GM18951 (cell line): ENCODE measurements around the gene INPPL1.
A peak's percentile ranks its signal among the peaks of the same experiment; 100 is the strongest.
"Not testable (repeated sequence)": the region's sequence is repeated elsewhere in the genome, so short reads cannot be mapped to it uniquely, and the experiment has no call there.

Experiments used
- POLR2A ChIP-seq: IDR thresholded peaks from 4 replicates; pipeline ENCODE4 v1.6.1; 2011; ENCODE audit warnings: mild to moderate bottlenecking; ENCODE audit not compliant: insufficient read length, insufficient read depth; ENCODE audit errors: extremely low read depth
- in situ Hi-C: fragments of 300-500 bp; cut with MboI; formaldehyde crosslinking; loops from one replicate; pipeline ENCODE4 v1.12.0; 2022; ENCODE audit warnings: low sequenced_read_pairs, mixed read lengths, inconsistent platforms; ENCODE audit not compliant: unreplicated experiment

The INPPL1 gene

DNA sequence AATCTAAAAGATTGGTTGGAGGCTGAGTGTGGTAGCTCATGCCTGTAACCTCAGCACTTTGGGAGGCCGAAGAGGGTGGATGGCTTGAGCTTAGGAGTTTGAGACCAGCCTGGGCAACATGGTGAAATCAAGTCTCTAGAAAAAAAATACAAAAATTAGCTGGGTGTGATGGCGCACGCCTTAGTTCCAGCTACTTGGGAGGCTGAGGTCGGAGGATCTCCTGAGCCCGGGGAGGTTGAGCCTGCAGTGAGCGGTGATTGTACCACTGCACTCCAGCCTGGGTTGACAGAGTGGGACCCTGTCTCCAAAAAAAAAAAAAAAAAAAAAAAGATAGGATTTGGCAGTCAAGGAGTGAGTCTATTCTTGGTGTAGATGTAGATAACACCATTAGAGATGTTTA lies 22.0 kb upstream of the INPPL1 start:
- no peak for TF ChIP-seq POLR2A
- in situ Hi-C loops: no loop called here

DNA sequence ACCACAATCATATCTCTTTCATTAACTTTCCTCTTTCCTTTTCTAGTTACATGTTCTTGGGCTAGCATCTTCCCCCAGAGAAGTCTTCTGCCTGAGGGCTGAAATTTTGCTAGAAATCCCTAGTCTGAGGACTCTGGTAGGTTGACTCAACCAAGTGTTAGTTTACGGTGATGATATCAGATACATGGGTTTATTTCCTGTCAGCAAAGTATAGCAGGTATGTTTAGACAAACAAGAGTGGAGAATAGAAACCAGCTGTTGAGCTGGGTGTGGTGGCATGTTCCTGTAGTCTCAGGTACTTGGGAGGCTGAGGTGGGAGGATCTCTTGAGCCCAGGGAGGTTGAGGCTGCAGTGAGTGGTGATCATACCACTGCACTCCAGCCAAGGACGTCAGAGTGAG lies 21.4 kb upstream of the INPPL1 start:
- TF ChIP-seq POLR2A: no peak
- in situ Hi-C loops: no loop called here

DNA sequence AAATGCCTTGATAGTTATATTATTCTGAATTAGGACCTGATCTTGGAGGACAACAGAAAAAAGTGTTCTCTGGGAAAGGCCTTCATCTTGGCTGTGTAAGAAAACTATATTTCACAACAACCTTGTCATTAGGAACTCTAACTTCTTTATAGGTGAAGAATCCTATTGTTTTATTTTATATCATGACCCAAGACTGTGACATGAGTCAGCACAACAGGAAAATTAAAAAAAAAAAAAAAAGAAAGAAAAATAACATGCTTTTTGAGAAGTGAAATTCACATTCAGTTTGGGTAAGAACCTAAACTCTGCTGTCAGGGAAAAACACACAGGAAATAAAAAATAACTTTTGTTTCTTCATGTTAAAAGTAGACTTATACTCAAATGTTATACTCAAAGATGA lies 19.7 kb upstream of the INPPL1 start:
- TF ChIP-seq POLR2A: no peak
- in situ Hi-C loops: no loop called here

DNA sequence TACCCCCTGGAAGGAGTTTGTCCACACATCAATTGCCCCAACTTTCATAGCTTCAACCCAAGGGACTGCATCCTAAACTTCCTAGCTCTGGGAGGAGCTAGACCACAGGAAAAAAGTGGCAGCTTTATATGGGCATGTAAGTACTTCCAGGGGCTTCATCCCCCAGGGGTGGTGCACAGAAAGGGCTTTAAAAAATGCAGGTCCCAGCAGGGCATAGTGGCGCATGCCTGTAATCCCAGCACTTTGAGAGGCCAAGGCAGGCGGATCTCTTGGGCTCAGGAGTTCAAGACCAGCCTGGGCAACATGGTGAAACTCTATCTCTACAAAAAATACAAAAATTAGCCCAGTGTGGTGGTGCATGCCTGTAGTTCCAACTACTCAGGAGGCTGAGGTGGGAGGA lies 17.8 kb upstream of the INPPL1 start:
- in situ Hi-C loops: not testable (repeated sequence)

DNA sequence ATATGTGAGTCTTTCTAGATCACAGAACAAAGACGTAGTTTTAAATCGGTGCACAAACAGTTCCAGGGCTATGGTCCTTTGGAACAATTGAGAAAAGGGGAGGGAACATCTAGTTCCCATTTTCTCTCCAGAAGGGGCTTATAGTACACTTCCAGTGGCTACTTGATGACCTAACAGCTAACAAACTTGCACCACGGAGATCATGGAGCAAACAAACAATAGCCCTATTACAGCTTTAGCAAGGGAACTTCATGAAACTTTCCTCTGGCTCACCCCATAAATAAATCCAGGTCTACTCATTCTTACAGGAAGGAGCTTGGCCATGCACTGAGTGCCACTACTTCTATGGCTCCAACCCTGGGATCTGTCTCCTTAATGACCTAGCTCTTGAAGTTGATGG lies 16.3 kb upstream of the INPPL1 start:
- no peak for TF ChIP-seq POLR2A
- in situ Hi-C loops: no loop called here

DNA sequence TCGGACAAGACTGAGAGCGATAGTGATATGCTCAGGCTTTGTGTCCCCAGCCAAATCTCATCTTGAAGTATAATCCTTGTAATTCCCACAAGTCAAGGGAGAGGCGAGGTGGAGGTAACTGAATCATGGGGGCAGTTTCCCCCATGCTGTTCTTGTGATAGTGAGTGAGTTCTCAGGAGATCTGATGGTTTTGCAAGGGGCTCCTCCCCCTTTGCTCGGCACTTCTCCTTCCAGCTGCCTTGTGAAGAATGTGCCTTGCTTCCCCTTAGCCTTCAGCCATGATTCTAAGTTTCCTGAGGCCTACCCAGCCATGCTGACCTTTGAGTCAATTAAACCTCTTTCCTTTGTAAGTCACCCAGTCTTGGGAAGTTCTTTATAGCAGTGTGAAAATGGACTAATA lies 15.5 kb upstream of the INPPL1 start:
- TF ChIP-seq POLR2A: no peak
- in situ Hi-C loops: no loop called here

DNA sequence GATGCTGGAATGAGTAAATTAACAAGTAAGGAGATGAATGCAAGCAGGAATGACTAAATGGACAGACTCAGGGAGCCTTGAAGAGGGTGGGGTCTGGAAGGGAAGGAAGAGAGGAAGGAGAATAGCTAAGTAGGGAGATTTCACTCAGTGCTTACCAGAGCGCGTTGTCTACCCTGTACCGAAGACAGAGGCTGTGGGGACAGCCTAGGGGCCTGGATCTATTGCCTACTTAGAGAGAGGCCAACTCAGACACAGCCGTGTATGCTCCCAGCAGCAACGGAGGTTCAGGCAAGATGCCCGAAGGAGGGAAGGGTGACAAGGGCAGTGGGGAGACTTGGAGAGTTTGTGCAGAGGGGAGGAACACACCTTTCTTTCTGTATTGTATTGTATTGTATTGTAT lies 7.9 kb upstream of the INPPL1 start, which contains the start of gene FOLR2:
TSS of gene FOLR2 (plus strand) at position 157 of the 400 bp plus-strand sequence. CDS start 1,791 bp downstream, outside the sequence.
- in situ Hi-C loops: no loop called here
- TF ChIP-seq POLR2A: no peak

DNA sequence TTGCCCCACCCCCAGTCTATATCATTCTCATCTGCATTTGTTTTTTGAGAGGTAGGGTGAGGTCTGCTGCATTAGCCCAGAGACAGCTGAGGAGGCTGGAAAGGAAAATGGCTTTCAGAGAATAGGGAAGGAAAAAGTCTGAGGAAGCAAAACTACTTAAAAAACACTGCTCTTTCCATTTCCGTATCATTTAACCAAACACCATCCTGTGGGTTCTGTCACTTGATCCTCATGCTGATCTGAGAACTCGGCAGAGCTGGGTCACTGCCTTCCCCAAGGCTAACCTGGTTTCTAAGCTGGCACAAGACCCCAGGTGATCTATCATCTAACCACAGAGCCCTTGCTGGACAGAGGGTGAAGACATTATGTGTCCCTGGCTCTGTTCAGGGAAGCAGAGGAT lies 6.7 kb upstream of the INPPL1 start:
- in situ Hi-C loops: no loop called here
- TF ChIP-seq POLR2A: no peak

DNA sequence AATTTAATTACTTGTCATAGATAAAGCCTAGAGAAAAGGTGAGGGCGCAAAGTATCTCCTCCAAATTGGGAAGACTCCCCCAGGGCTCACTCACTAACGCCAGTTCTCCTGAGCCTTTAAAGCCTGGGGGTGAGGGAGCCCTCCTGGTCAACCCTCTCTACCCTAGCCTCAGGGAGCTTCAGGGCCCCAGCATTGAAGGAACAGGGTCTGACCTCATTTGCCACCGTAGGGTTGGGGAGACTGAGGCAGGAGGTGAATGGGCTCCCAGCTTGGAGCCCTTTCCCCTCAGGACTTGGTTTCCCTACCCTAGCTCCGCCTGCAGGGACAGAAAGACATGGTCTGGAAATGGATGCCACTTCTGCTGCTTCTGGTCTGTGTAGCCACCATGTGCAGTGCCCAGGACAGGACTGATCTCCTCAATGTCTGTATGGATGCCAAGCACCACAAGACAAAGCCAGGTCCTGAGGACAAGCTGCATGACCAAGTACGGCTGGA lies 6.3 kb upstream of the INPPL1 start:
- in situ Hi-C loops: no loop called here
- no peak for TF ChIP-seq POLR2A

DNA sequence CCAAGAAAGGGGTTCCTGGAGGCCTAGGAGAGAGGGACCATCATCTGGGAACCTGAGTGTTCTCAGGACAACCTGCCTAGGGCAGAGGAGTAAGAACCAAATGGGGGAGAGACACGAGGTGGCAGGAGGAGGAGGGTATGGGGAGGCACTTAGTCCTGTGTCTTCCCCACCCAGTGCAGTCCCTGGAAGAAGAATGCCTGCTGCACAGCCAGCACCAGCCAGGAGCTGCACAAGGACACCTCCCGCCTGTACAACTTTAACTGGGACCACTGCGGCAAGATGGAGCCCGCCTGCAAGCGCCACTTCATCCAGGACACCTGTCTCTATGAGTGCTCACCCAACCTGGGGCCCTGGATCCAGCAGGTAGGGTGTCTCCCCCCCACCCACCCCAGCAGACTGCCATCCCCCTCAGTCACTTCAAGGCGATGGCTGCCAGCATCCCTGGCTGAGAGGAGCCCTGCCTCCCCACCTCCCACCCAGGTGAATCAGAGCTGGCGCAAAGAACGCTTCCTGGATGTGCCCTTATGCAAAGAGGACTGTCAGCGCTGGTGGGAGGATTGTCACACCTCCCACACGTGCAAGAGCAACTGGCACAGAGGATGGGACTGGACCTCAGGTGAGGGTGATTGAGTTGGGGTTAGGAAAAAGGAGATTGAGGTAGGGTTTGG lies 3.7 kb upstream of the INPPL1 start:
- TF ChIP-seq POLR2A: no peak

DNA sequence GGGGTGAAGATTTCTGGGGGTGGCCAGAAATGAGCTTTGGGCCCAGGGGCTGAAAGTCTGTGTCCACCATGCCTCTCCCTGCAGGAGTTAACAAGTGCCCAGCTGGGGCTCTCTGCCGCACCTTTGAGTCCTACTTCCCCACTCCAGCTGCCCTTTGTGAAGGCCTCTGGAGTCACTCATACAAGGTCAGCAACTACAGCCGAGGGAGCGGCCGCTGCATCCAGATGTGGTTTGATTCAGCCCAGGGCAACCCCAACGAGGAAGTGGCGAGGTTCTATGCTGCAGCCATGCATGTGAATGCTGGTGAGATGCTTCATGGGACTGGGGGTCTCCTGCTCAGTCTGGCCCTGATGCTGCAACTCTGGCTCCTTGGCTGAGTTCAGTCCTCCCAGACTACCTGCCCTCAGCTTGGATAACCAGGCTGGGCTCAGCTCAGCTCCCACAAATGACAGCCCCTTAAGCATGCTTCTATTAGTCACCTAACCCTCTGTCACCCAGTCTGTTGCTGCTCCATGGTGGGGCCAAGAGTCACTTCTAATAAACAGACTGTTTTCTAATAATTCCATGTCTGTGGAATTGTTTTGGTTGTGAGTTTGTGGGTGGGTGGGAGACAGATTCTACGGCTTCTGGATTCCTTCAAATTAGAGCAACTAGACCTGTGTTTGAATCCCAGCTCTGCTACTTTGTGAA lies 3.0 kb upstream of the INPPL1 start:
- in situ Hi-C loops: no loop called here
- TF ChIP-seq POLR2A: no peak

More for the DNA sequence above, 3.7 kb upstream of the INPPL1 start:
- in situ Hi-C loops: no loop called here

DNA sequence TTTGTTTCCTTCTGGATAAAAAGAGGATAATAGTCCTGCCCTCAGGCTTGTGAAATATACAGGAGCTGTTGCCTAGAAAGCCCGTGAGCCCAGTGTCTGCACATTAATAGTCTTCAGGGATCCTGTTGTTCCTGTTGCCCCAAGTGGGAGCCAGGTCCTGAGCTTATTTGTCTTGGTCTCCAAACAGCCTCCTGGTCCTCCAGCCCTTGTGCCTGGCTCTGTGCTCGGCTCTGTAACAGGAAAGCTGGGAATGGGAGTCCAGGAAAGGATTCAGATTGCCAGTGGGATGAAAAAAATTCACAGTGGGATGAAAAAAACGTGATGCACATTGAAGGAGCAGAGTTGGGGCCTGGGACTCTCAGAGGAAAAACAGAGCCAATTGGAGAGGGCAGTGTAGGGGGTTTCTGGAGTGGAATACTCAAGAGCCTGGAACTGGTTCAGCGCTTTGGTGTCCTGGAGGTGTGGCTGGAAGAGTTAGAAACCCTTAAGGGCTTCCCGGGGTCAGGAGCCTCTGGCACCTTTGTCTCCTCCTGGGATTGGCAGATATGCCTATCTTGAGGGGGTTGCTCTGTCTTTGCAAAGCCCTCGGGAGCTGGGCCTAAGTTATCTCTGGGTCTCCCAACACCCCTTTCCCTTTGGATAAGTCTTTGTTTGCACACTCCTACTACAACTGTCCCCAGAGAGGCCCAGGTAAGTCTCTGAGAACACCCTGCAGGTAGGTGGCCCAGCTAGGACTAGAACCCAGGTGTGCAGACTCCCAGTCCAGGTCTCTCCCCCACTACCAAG lies 2.3 kb upstream of the INPPL1 start:
- in situ Hi-C loops: no loop called here
- TF ChIP-seq POLR2A: no peak

DNA sequence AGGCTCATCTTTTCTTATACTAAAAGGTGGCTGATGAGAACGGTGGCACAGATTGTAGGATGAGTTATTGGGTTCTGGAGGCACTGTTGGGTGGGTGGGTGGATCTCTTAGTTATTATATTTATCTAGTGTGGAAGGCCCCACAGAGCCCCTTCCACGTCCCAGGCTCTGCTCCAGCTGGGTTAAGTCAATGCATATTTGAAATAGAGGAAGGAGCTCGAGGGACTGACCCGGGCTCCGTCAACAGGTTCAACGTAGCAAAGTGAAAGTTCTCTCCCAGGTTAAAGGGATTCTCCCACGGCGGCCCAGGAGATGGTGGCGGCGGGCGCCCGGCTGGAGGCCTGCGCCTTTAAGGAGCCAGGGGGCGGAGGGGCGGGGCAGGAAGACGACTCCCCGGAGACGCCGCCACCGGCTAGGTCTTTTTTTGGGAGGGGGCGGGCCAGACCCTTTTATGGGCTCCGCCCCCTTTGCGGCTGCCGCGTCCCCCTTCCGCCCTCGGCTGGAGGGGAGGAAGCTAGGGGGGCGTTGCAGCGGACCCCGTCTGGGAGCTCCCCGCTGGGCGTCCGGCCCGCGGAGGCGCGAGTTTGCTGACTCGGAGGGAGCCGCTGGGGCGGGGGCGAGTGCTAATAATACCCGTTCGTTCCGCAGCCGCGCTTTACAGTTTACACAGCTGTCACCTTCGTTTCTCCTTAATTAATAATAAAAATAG lies 1.5 kb upstream of the INPPL1 start:
- in situ Hi-C loops: no loop called here
- TF ChIP-seq POLR2A: peak; percentile 65
